Uterus (tissue), 2 donors: ENCODE measurements around the gene ARID1B.

Experiments
- CTCF ChIP-seq, 4 experiments: fragments of 200-600 bp in 2 of 4; fragments of 450-650 bp in 2 of 4; sonication (generic) in 2 of 4; IDR thresholded peaks; one replicate each; pipeline ENCODE4 v1.5.1; 2016 to 2019; ENCODE audit warnings: antibody characterized with exemption in 4 of 4, mild to moderate bottlenecking in 2 of 4, moderate library complexity in 1 of 4
- POLR2A ChIP-seq, 2 donors: fragments of 450-650 bp; IDR thresholded peaks; one replicate each; pipeline ENCODE4 v1.6.1; 2016; ENCODE audit warnings: antibody characterized with exemption in 2 of 2, mild to moderate bottlenecking in 1 of 2, moderate library complexity in 1 of 2

GRCh38 chr6:156880913-156881312, 103.7 kb downstream of the ARID1B start:
- TF ChIP-seq CTCF (IDR thresholded peaks at IDR 0.05) (no peak), POLR2A (IDR thresholded peaks at IDR 0.05) (no peak)
